Caco-2 (cell line): ENCODE data around the gene HSD17B3. TPM values are rescaled to one million over a fixed set of nuclear protein-coding genes. Genes with fewer than 3 reads are reported as not detected.

ENCODE experiments used
- Bru-seq: library from RNA; stranded (reverse); fragments of 400-500 nt; gene quantifications from one replicate; lab custom pipeline; 2021; lab: Mats Ljungman, UMichigan
- BruChase-seq, 2 experiments: library from RNA; stranded (reverse); fragments of 400-500 nt; gene quantifications; one replicate each; lab custom pipeline; 2021; lab: Mats Ljungman, UMichigan
- BruUV-seq: library from RNA; stranded (reverse); fragments of 400-500 nt; replicated peaks from 2 replicates; lab custom pipeline; 2021; lab: Mats Ljungman, UMichigan
- CTCF ChIA-PET: fragments of 300-600 bp; sonication (Branson Sonifier 250); formaldehyde crosslinking; loops from one replicate; lab custom pipeline; 2022; ENCODE audit warnings: antibody characterized with exemption; lab: Charles Lee
- POLR2A ChIA-PET: fragments of 300-600 bp; sonication (Branson Sonifier 250); formaldehyde crosslinking; loops from one replicate; lab custom pipeline; 2022; ENCODE audit warnings: antibody characterized with exemption; lab: Charles Lee
- DNase-seq, 2 experiments: peaks; one replicate each; pipeline versions ENCODE4 v3.0.0 to v3.0.0-alpha.2; 2020 to 2022
- H3K27me3 ChIP-seq: replicated peaks from 2 replicates; pipeline ENCODE4 v1.6.0; 2011; ENCODE audit warnings: low read length; ENCODE audit not compliant: control insufficient read depth, insufficient read depth
- H3K36me3 ChIP-seq: 2 replicates; pipeline ENCODE4 v1.5.1; 2011; ENCODE audit warnings: low read length; ENCODE audit not compliant: control insufficient read depth, insufficient read depth
- H3K4me1 ChIP-seq: fragments of 250-450 bp; sonication (Bioruptor Pico); 2 replicates; pipeline ENCODE4 v1.5.1; 2020; ENCODE audit warnings: mild to moderate bottlenecking
- H3K4me3 ChIP-seq: 2 replicates; pipeline ENCODE4 v1.5.1; 2011; ENCODE audit warnings: low read depth, mild to moderate bottlenecking, control low read depth, low read length
- H3K9me3 ChIP-seq: fragments of 250-450 bp; sonication (Bioruptor Pico); 2 replicates; pipeline ENCODE4 v1.5.1; 2020; ENCODE audit warnings: mild to moderate bottlenecking, moderate library complexity
- H3K27ac Mint-ChIP-seq: one replicate; pipeline ENCODE4 v1.8.0; 2022; ENCODE audit warnings: mixed read lengths; ENCODE audit not compliant: unreplicated experiment
- H3K27me3 Mint-ChIP-seq: one replicate; pipeline ENCODE4 v1.8.0; 2022; ENCODE audit warnings: mixed read lengths; ENCODE audit not compliant: insufficient read depth, unreplicated experiment
- H3K36me3 Mint-ChIP-seq: one replicate; pipeline ENCODE4 v1.8.0; 2022; ENCODE audit warnings: mild to moderate bottlenecking, mixed read lengths; ENCODE audit not compliant: insufficient read depth, unreplicated experiment
- H3K4me1 Mint-ChIP-seq: one replicate; pipeline ENCODE4 v1.8.0; 2022; ENCODE audit warnings: low read depth, mixed read lengths; ENCODE audit not compliant: unreplicated experiment
- H3K4me3 Mint-ChIP-seq: one replicate; pipeline ENCODE4 v1.8.0; 2022; ENCODE audit warnings: mild to moderate bottlenecking, moderate library complexity, mixed read lengths; ENCODE audit not compliant: unreplicated experiment
- H3K9me3 Mint-ChIP-seq: one replicate; pipeline ENCODE4 v1.8.0; 2022; ENCODE audit warnings: mixed read lengths; ENCODE audit not compliant: unreplicated experiment
- CTCF ChIP-seq, 2 experiments: fragments of 200-600 bp in 1 of 2; IDR thresholded peaks; 1 replicate in 1 of 2; 2 replicates in 1 of 2; pipeline versions ENCODE4 v1.5.1 to v1.8.0; 2011 to 2022; ENCODE audit warnings: antibody characterized with exemption in 1 of 2, control low read depth in 1 of 2, inconsistent platforms in 1 of 2, low read depth in 1 of 2, low read length in 1 of 2, mild to moderate bottlenecking in 1 of 2, moderate library complexity in 1 of 2; ENCODE audit not compliant: insufficient read depth in 1 of 2, severe bottlenecking in 1 of 2, unreplicated experiment in 1 of 2
- intact Hi-C: fragments of 100-400 bp; cut with micrococcal nuclease; formaldehyde crosslinking; loops from one replicate; pipeline ENCODE4 v1.10.0; 2022; ENCODE audit not compliant: unreplicated experiment
- long read RNA-seq: library from polyadenylated mRNA; stranded (forward); transcript quantifications from one replicate; pipeline ENCODE4 v2.0.0, GENCODE V29; 2022
- total RNA-seq: library from RNA; stranded (reverse); gene quantifications from 2 replicates; pipeline ENCODE4 v1.2.3, GENCODE V29; 2022

The HSD17B3 gene
- total RNA-seq (not detected in 2 replicates), Bru-seq, nascent RNA (percentile 29 among the genes with signal in this experiment), BruChase-seq, experiment 1, labeled RNA remaining after a 2-hour chase (not detected), BruChase-seq, experiment 2, labeled RNA remaining after a 6-hour chase (percentile 35 among the genes with signal in this experiment)
- long read RNA-seq, result 0 reads

GRCh38 chr9:96302021-96302420, at the start of gene HSD17B3:
TSS of gene HSD17B3 (minus strand) at chr9:96302176. CDS start at chr9:96302104, 72 bp downstream.
- H3K36me3 ChIP-seq, result no peaks in the 10 kb centered on the region
- TF ChIP-seq CTCF (IDR thresholded peaks at IDR 0.05; ENCODE audit: insufficient read depth in 1 of 2, low read depth in 1 of 2, low read length in 1 of 2, severe bottlenecking in 1 of 2, unreplicated experiment in 1 of 2), result no peak
- ChIA-PET POLR2A (no interaction called here), CTCF (no interaction called here)
- H3K4me1 ChIP-seq, result no peaks in the 10 kb centered on the region
- peaks cover 7% of the 10 kb centered on the region for H3K4me1 Mint-ChIP-seq
- DNase-seq, result no peak
- H3K9me3 Mint-ChIP-seq, result no peaks in the 10 kb centered on the region
- H3K9me3 ChIP-seq, result no peaks in the 10 kb centered on the region
- H3K36me3 Mint-ChIP-seq, result no peaks in the 10 kb centered on the region
- BruUV-seq, result no TSS peak
- no peak within 1 kb of the TSS for H3K4me3 ChIP-seq
- intact Hi-C loops, result no loop called here
- no peaks in the 10 kb centered on the region for H3K27me3 Mint-ChIP-seq
- H3K27ac Mint-ChIP-seq, result no peak within 1 kb of the TSS
- no peak within 1 kb of the TSS for H3K4me3 Mint-ChIP-seq
- H3K27me3 ChIP-seq, result no peaks in the 10 kb centered on the region

GRCh38 chr9:96350866-96351265, 48.9 kb upstream of the HSD17B3 start:
- no peak for DNase-seq
- H3K27me3 Mint-ChIP-seq, result no peaks in the 10 kb centered on the region
- Histone ChIP-seq H3K9me3 (no peaks in the 10 kb centered on the region), H3K36me3 (peaks cover 3% of the 10 kb centered on the region; the same call in 1 of the 2 replicates), H3K4me1 (peaks cover 3% of the 10 kb centered on the region; the same call in 1 of the 2 replicates), H3K27me3 (no peaks in the 10 kb centered on the region), H3K4me3 (no peak overlapping the region)
- H3K4me3 Mint-ChIP-seq, result no peak overlapping the region
- H3K4me1 Mint-ChIP-seq, result no peaks in the 10 kb centered on the region
- TF ChIP-seq CTCF (IDR thresholded peaks at IDR 0.05; ENCODE audit: insufficient read depth in 1 of 2, low read depth in 1 of 2, low read length in 1 of 2, severe bottlenecking in 1 of 2, unreplicated experiment in 1 of 2), result no peak
- peaks cover 44% of the 10 kb centered on the region for H3K36me3 Mint-ChIP-seq
- no peaks in the 10 kb centered on the region for H3K9me3 Mint-ChIP-seq
- BruUV-seq, result no TSS peak
- POLR2A ChIA-PET, result no interaction called here
- intact Hi-C loops, result no loop called here
- no peak overlapping the region for H3K27ac Mint-ChIP-seq
- CTCF ChIA-PET, result no interaction called here

- no peaks in the 10 kb centered on the region for H3K27me3 ChIP-seq
- Mint-ChIP-seq H3K36me3 (peaks cover 37% of the 10 kb centered on the region), H3K27me3 (no peaks in the 10 kb centered on the region), H3K4me1 (no peaks in the 10 kb centered on the region), H3K9me3 (no peaks in the 10 kb centered on the region), H3K27ac (no peak overlapping the region), H3K4me3 (no peak overlapping the region)
- POLR2A ChIA-PET, result no interaction called here
- H3K9me3 ChIP-seq, result no peaks in the 10 kb centered on the region
- no TSS peak for BruUV-seq
- CTCF ChIA-PET, result no interaction called here
- peaks cover 2% of the 10 kb centered on the region; the same call in 1 of the 2 replicates for H3K36me3 ChIP-seq
- intact Hi-C loops, result no loop called here
- DNase-seq, result no peak
- peaks cover 26% of the 10 kb centered on the region for H3K4me1 ChIP-seq
- no peak overlapping the region for H3K4me3 ChIP-seq
- no peak for TF ChIP-seq CTCF (IDR thresholded peaks at IDR 0.05; ENCODE audit: insufficient read depth in 1 of 2, low read depth in 1 of 2, low read length in 1 of 2, severe bottlenecking in 1 of 2, unreplicated experiment in 1 of 2)
These were observed 46.3 kb upstream of the HSD17B3 start for GRCh38 chr9:96348261-96348660.
